B cell (primary cell): Measurements from ENCODE around the gene CACNB4. TPM values are rescaled to one million over a fixed set of nuclear protein-coding genes. Genes with fewer than 3 reads are reported as not detected.
"Not testable (repeated sequence)": the region's sequence is repeated elsewhere in the genome, so short reads cannot be mapped to it uniquely, and the experiment has no call there.

Source experiments
- ATAC-seq: fragments of 200-7000 bp; cut with Tn5 transposase; one replicate; pipeline ENCODE4 v1.10.0; 2021; ENCODE audit warnings: low read depth, mild to moderate bottlenecking, moderate number of reproducible peaks, moderate library complexity
- CTCF ChIA-PET: fragments of 350-600 bp; sonication (Branson Sonifier 250); formaldehyde crosslinking; loops from one replicate; lab custom pipeline; 2021; ENCODE audit warnings: antibody characterized with exemption, inconsistent platforms; lab: Charles Lee
- POLR2A ChIA-PET: fragments of 350-600 bp; sonication (Branson Sonifier 250); formaldehyde crosslinking; loops from one replicate; lab custom pipeline; 2021; ENCODE audit warnings: antibody characterized with exemption; lab: Charles Lee
- DNase-seq: peaks from one replicate; pipeline ENCODE4 v3.0.0; 2013
- H2AFZ ChIP-seq: 2 replicates; pipeline ENCODE4 v1.6.1; 2012; ENCODE audit warnings: mild to moderate bottlenecking, low read depth, low read length; ENCODE audit not compliant: insufficient read depth, poor library complexity, severe bottlenecking
- H3K27ac ChIP-seq, 2 donors: 1 replicate in 1 of 2; 2 replicates in 1 of 2; pipeline ENCODE4 v1.5.1; 2012 to 2013; ENCODE audit warnings: low read length in 2 of 2, mild to moderate bottlenecking in 2 of 2, moderate library complexity in 1 of 2
- H3K27me3 ChIP-seq, 4 experiments: fragments of 200-600 bp in 1 of 4; sonication (generic) in 1 of 4; replicated peaks in 1 of 4; 1 replicate in 2 of 4; 2 replicates in 2 of 4; pipeline versions ENCODE4 v1.6.1 to v1.7.0; 2013 to 2016; ENCODE audit warnings: low read length in 3 of 4, mild to moderate bottlenecking in 2 of 4, mixed read lengths in 1 of 4, moderate library complexity in 1 of 4; ENCODE audit not compliant: insufficient read depth in 4 of 4, control insufficient read depth in 3 of 4; ENCODE audit errors: control extremely low read depth in 1 of 4
- H3K36me3 ChIP-seq, 2 experiments: replicated peaks in 1 of 2; 1 replicate in 1 of 2; 2 replicates in 1 of 2; pipeline versions ENCODE4 v1.6.1 to v1.7.1; 2013; ENCODE audit warnings: low read length in 1 of 2; ENCODE audit not compliant: insufficient read depth in 2 of 2, control insufficient read depth in 1 of 2; ENCODE audit errors: control extremely low read depth in 1 of 2, extremely low read depth in 1 of 2
- H3K4me1 ChIP-seq, 2 donors: fragments of 200-600 bp in 1 of 2; sonication (generic) in 1 of 2; 1 replicate in 1 of 2; 2 replicates in 1 of 2; pipeline versions ENCODE4 v1.5.1 to v1.6.1; 2013 to 2017; ENCODE audit warnings: low read length in 2 of 2; ENCODE audit not compliant: control insufficient read depth in 2 of 2, insufficient read depth in 2 of 2
- H3K4me2 ChIP-seq: replicated peaks from 2 replicates; pipeline ENCODE3; 2012; ENCODE audit warnings: mild to moderate bottlenecking, low read depth, low read length; ENCODE audit not compliant: poor library complexity, severe bottlenecking
- H3K4me3 ChIP-seq, 5 experiments: fragments of 200-600 bp in 1 of 5; sonication (generic) in 1 of 5; 1 replicate in 3 of 5; 2 replicates in 2 of 5; pipeline versions ENCODE4 v1.5.1 to v1.7.0; 2011 to 2016; ENCODE audit warnings: low read length in 4 of 5, mild to moderate bottlenecking in 4 of 5, low read depth in 2 of 5, control low read depth in 1 of 5, moderate library complexity in 1 of 5; ENCODE audit not compliant: insufficient read depth in 1 of 5; ENCODE audit errors: control extremely low read depth in 1 of 5, extremely low read depth in 1 of 5
- H3K79me2 ChIP-seq: fragments of 200-600 bp; sonication (generic); one replicate; pipeline ENCODE4 v1.6.0; 2016; ENCODE audit warnings: low read length; ENCODE audit not compliant: control insufficient read depth, insufficient read depth
- H3K9ac ChIP-seq: fragments of 200-600 bp; sonication (generic); 2 replicates; pipeline ENCODE4 v1.6.1; 2017; ENCODE audit warnings: mild to moderate bottlenecking, low read length, moderate library complexity
- H3K9me3 ChIP-seq, 3 donors: one replicate each; pipeline versions ENCODE4 v1.6.1 to v1.7.1; 2013; ENCODE audit warnings: low read length in 2 of 3; ENCODE audit not compliant: control insufficient read depth in 2 of 3, insufficient read depth in 1 of 3; ENCODE audit errors: control extremely low read depth in 1 of 3
- H4K20me1 ChIP-seq: 2 replicates; pipeline ENCODE4 v1.6.0; 2012; ENCODE audit warnings: mild to moderate bottlenecking, low read length; ENCODE audit not compliant: insufficient read depth, control insufficient read depth, poor library complexity, severe bottlenecking
- H3K27ac Mint-ChIP-seq: one replicate; pipeline ENCODE4 v1.8.0; 2021; ENCODE audit warnings: mixed read lengths
- H3K27me3 Mint-ChIP-seq: one replicate; pipeline ENCODE4 v1.8.0; 2021; ENCODE audit warnings: mixed read lengths
- H3K4me1 Mint-ChIP-seq: one replicate; pipeline ENCODE4 v1.8.0; 2021; ENCODE audit warnings: mixed read lengths
- H3K4me3 Mint-ChIP-seq: one replicate; pipeline ENCODE4 v1.8.0; 2021; ENCODE audit warnings: mixed read lengths
- H3K9me3 Mint-ChIP-seq: one replicate; pipeline ENCODE4 v1.8.0; 2022; ENCODE audit warnings: mixed read lengths; ENCODE audit not compliant: insufficient read depth
- CTCF ChIP-seq: fragments of 200-600 bp; IDR thresholded peaks from one replicate; pipeline ENCODE4 v1.8.0; 2022; ENCODE audit warnings: antibody characterized with exemption, mild to moderate bottlenecking
- EZH2 ChIP-seq: IDR thresholded peaks from 2 replicates; pipeline ENCODE4 v1.6.1; 2012; ENCODE audit warnings: borderline replicate concordance, low read depth, mild to moderate bottlenecking, moderate library complexity, low read length; ENCODE audit not compliant: insufficient read depth, poor library complexity, severe bottlenecking
- WGBS: methylation state at CpG from one replicate; pipeline ENCODE4 v1.1.5; 2013; ENCODE audit warnings: missing lambda C conversion rate; ENCODE audit not compliant: insufficient coverage; 5-methylcytosine and 5-hydroxymethylcytosine counted together
- intact Hi-C: fragments of 100-400 bp; cut with micrococcal nuclease; formaldehyde crosslinking; loops from one replicate; pipeline ENCODE4 v1.10.0; 2022
- polyA plus RNA-seq: library from polyadenylated mRNA; depleted of rRNA; stranded (reverse); fragments of >200 nt; gene quantifications from 2 replicates; pipeline ENCODE4 v1.2.3, GENCODE V29; 2012
- total RNA-seq, 2 donors: library from RNA; stranded (reverse); fragments of 120-200 nt in 1 of 2; gene quantifications; 1 replicate in 1 of 2; 2 replicates in 1 of 2; pipeline versions ENCODE4 v1.2.3 to v1.2.4, GENCODE V29; 2013 to 2022

The CACNB4 gene
- total and polyA plus RNA-seq, 2 donors (not counting 1 experiment from before 2014, with no cell fraction given): 0.12 to 1.4 TPM

- Mint-ChIP-seq H3K27ac (no peak overlapping the region), H3K27me3 (no peaks in the 10 kb centered on the region), H3K9me3 (no peaks in the 10 kb centered on the region), H3K4me1 (peaks cover 6% of the 10 kb centered on the region), H3K4me3 (no peak overlapping the region)
- intact Hi-C loops: no loop called here
- no peak overlapping the region for H3K9ac ChIP-seq
- ChIA-PET POLR2A (no interaction called here), CTCF (no interaction called here)
- H3K4me2 ChIP-seq: no peak overlapping the region
- H3K36me3 ChIP-seq: peaks cover 1 to 7% of the 10 kb centered on the region in 2 experiments
- H3K9me3 ChIP-seq: peaks cover 0 to 4% (median 2%) of the 10 kb centered on the region in 3 donors
- H3K27ac ChIP-seq: no peak overlapping the region
- H3K4me1 ChIP-seq: no peaks in the 10 kb centered on the region
- no peak overlapping the region for H2AFZ ChIP-seq
- H3K79me2 ChIP-seq: no peaks in the 10 kb centered on the region
- no peak overlapping the region for H3K4me3 ChIP-seq
- no peaks in the 10 kb centered on the region for H4K20me1 ChIP-seq
- no peak for TF ChIP-seq CTCF
- no peak for TF ChIP-seq EZH2
- no peak for ATAC-seq
- WGBS: 100% methylated on average over 2 of the region's 4 CpGs
- DNase-seq: no peak
- H3K27me3 ChIP-seq: no peaks in the 10 kb centered on the region
Observed at GRCh38 chr2:151795646-151796240, 303.1 kb downstream of the CACNB4 start.

GRCh38 chr2:151794422-151794821, 304.4 kb downstream of the CACNB4 start:
- H3K27me3 Mint-ChIP-seq, H3K27ac ChIP-seq, H3K27ac Mint-ChIP-seq, H3K4me3 ChIP-seq, ATAC-seq, H3K4me1 ChIP-seq, DNase-seq, POLR2A ChIA-PET, H3K36me3 ChIP-seq, H4K20me1 ChIP-seq, H3K79me2 ChIP-seq, H3K4me2 ChIP-seq, H3K9ac ChIP-seq, H3K9me3 ChIP-seq, H3K9me3 Mint-ChIP-seq, H3K4me1 Mint-ChIP-seq, H3K4me3 Mint-ChIP-seq, H2AFZ ChIP-seq, H3K27me3 ChIP-seq: not testable (repeated sequence)
- CTCF ChIA-PET: interaction anchor here (1.3 kb wide), 1 partner anchor 13 kb away, joined by 5 read pairs; no protein-coding TSS in a partner anchor
- WGBS: 100% methylated on average over 3 of the region's 6 CpGs
- intact Hi-C loops: loop anchor here (5.0 kb wide), 1 partner anchor 102 kb away; no protein-coding TSS in a partner anchor
